ENCODE data around the gene CAPRIN2. TPM values are rescaled to one million over a fixed set of nuclear protein-coding genes. Genes with fewer than 3 reads are reported as not detected.

CAPRIN2 gene
- total RNA-seq: 28.9 and 30.2 TPM in 2 replicates
- long read RNA-seq, partial matches to known transcripts: 0 of 3 reads
- long read RNA-seq, other reads (novel, unspliced or antisense): 3 of 3 reads

GRCh38 chr12:30754750-30755394 lies at the start of gene CAPRIN2:
Gene CAPRIN2, minus strand, starts transcription at chr12:30754951. Its CDS starts 1,431 bp downstream, at chr12:30753520.
- H3K27me3 Mint-ChIP-seq (ENCODE audit: low read depth): no peaks in the 10 kb centered on the region

GRCh38 chr12:30797689-30798088 lies 42.9 kb upstream of the CAPRIN2 start:
- H3K4me1 Mint-ChIP-seq: peaks cover 25% of the 10 kb centered on the region
- no peak for DNase-seq (ENCODE audit: low read depth, low spot score)
- peak overlapping the region; percentile 87 for H3K4me3 Mint-ChIP-seq
- TF ChIP-seq CTCF (conservative IDR thresholded peaks at IDR 0.05): no peak
- H3K27ac Mint-ChIP-seq (ENCODE audit: unreplicated experiment): no peak overlapping the region
- peaks cover 2% of the 10 kb centered on the region for H3K9me3 Mint-ChIP-seq
- peaks cover 34% of the 10 kb centered on the region for H3K27me3 Mint-ChIP-seq (ENCODE audit: low read depth)
- no peaks in the 10 kb centered on the region for H3K36me3 Mint-ChIP-seq (ENCODE audit: low read depth)

More at GRCh38 chr12:30754750-30755394, at the start of gene CAPRIN2:
- no peaks in the 10 kb centered on the region for H3K36me3 Mint-ChIP-seq (ENCODE audit: low read depth)
- no peak within 1 kb of the TSS for H3K27ac Mint-ChIP-seq (ENCODE audit: unreplicated experiment)
- no peak for TF ChIP-seq CTCF (conservative IDR thresholded peaks at IDR 0.05)
- H3K4me1 Mint-ChIP-seq: peaks cover 39% of the 10 kb centered on the region
- no peaks in the 10 kb centered on the region for H3K9me3 Mint-ChIP-seq
- H3K4me3 Mint-ChIP-seq: peak within 1 kb of the TSS; percentile 95
- peak; percentile 93 for DNase-seq (ENCODE audit: low read depth, low spot score)

GRCh38 chr12:30796891-30797371 lies 42.2 kb upstream of the CAPRIN2 start:
- peaks cover 2% of the 10 kb centered on the region for H3K9me3 Mint-ChIP-seq
- H3K27me3 Mint-ChIP-seq (ENCODE audit: low read depth): peaks cover 34% of the 10 kb centered on the region
- peaks cover 25% of the 10 kb centered on the region for H3K4me1 Mint-ChIP-seq
- no peak for DNase-seq (ENCODE audit: low read depth, low spot score)
- H3K27ac Mint-ChIP-seq (ENCODE audit: unreplicated experiment): no peak overlapping the region
- no peaks in the 10 kb centered on the region for H3K36me3 Mint-ChIP-seq (ENCODE audit: low read depth)
- no peak for TF ChIP-seq CTCF (conservative IDR thresholded peaks at IDR 0.05)
- peak overlapping the region; percentile 87 for H3K4me3 Mint-ChIP-seq

- H3K27me3 Mint-ChIP-seq (ENCODE audit: low read depth): peaks cover 34% of the 10 kb centered on the region
- H3K27ac Mint-ChIP-seq (ENCODE audit: unreplicated experiment): no peak overlapping the region
Observed at GRCh38 chr12:30796313-30796780, 41.6 kb upstream of the CAPRIN2 start.

More at GRCh38 chr12:30796313-30796780, 41.6 kb upstream of the CAPRIN2 start:
- Mint-ChIP-seq H3K9me3 (peaks cover 2% of the 10 kb centered on the region), H3K4me1 (peaks cover 25% of the 10 kb centered on the region), H3K36me3 (ENCODE audit: low read depth) (no peaks in the 10 kb centered on the region), H3K4me3 (peak overlapping the region; percentile 87)
- peak; percentile 5 for TF ChIP-seq CTCF (conservative IDR thresholded peaks at IDR 0.05)
- no peak for DNase-seq (ENCODE audit: low read depth, low spot score)
